ENCODE measurements around the gene SPNS2.

DNA sequence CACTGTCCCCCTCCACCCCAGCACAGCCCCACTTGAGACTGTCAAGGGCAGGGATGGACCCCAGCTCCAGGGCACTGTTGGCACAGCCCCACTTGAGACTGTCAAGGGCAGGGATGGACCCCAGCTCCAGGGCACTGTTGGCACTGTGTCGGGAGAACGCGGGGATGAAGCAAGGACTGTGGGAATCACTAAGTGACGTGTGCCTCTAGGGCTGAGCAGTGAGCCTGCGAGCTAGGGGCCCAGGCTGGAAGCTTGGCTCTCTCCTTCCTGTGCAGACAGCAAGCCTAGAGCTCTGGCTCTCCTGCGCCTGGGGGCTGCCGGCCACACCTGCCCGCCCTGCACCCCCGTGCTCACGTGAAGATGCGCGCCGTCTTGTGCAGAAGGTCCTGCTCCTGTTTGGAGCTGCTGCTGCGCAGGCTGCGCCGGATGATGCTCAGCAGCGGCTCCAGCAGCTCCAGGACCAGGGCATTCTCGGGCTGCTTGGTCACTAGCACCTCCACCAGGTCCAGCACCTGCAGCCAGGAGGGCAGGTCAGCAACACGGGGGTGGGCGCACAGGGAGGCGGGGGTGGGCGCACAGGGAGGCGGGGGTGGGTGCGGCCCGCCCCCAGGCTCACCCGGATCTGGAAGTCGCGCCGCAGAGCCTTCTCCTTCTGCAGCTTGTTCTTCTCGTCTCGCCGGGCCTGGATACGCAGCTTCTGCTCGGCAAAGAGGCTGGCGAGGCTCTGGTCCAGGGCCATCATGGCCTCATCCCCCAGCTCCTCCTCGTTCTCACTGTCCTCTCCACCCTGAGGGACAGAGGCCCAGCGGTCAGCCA, 45.7 kb downstream of the SPNS2 start:
- TF ChIP-seq, protein P1, sequence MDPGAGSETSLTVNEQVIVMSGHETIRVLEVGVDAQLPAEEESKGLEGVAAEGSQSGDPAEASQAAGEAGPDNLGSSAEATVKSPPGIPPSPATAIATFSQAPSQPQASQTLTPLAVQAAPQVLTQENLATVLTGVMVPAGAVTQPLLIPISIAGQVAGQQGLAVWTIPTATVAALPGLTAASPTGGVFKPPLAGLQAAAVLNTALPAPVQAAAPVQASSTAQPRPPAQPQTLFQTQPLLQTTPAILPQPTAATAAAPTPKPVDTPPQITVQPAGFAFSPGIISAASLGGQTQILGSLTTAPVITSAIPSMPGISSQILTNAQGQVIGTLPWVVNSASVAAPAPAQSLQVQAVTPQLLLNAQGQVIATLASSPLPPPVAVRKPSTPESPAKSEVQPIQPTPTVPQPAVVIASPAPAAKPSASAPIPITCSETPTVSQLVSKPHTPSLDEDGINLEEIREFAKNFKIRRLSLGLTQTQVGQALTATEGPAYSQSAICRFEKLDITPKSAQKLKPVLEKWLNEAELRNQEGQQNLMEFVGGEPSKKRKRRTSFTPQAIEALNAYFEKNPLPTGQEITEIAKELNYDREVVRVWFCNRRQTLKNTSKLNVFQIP (CRISPR knock-in tag; IDR thresholded peaks at IDR 0.05; ENCODE audit: borderline replicate concordance, low read depth): no peak
- no peak for TF ChIP-seq SNAI2 (CRISPR knock-in tag; IDR thresholded peaks at IDR 0.05)
- TF ChIP-seq PATZ1 (CRISPR knock-in tag; IDR thresholded peaks at IDR 0.05; ENCODE audit: borderline replicate concordance): no peak
- no peak for TF ChIP-seq ZFP3 (CRISPR knock-in tag; IDR thresholded peaks at IDR 0.05)
- no peak for TF ChIP-seq PPARA (CRISPR knock-in tag; IDR thresholded peaks at IDR 0.05; ENCODE audit: borderline replicate concordance)
- TF ChIP-seq OSR1 (CRISPR knock-in tag; IDR thresholded peaks at IDR 0.05): no peak
